ENCODE results near the gene MVD. TPM values are rescaled to one million over a fixed set of nuclear protein-coding genes. Genes with fewer than 3 reads are reported as not detected.
A peak's percentile ranks its signal among the peaks of the same experiment; 100 is the strongest.

Gene MVD
- total and polyA plus RNA-seq, 2 of the 13 experiments (the other 11 are each of a cell fraction or from before 2014, with no cell fraction given), result 28.1 to 187 TPM

DNA sequence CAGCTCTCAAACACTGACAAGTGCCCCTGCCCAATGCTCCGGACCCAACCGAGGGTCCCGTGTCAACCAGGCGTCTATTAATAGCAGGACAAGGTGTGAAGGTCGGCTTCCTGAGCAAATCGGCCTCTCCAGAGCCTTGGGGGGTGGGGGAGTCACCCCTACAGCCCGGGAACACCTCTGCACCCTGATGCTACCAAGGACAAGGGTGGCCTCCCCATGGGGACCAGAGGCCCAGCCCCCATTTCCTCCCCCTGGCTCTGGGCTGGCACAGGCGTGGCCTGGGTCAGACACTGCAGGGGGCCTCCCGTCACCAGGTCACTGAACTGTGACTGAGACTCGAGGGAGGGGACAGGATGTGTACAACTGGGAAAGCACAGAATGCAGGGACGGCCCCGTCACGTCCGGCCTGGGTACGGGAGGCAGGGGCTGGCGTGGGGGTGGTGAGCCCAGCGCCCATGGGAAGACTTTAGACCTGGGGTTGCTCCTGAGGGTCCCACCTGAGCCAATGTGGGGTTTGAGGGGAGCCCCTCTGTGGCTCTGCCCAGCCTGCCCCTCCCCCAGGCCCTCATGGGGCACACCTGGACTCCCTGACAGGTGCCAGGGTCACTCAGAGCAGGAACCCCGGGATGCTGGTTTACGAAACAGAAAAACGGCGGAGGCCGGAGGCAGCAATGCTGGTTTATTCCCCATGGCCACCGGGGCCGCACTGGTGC, 11.5 kb downstream of the MVD start (continued):
- TF ChIP-seq FOSL2 (CRISPR knock-in tag; IDR thresholded peaks at IDR 0.05) (peak; percentile 77), ZNF749 (CRISPR knock-in tag; IDR thresholded peaks at IDR 0.05; ENCODE audit: borderline replicate concordance) (peak; percentile 70; the same call in 1 of the 2 replicates), ZNF704 (CRISPR knock-in tag; IDR thresholded peaks at IDR 0.05; ENCODE audit: borderline replicate concordance) (no peak), ZBTB37 (CRISPR knock-in tag; IDR thresholded peaks at IDR 0.05) (peak; percentile 57; the same call in 1 of the 2 replicates), ZNF644 (CRISPR knock-in tag; IDR thresholded peaks at IDR 0.05; ENCODE audit: low read depth) (no peak), RAD51 (IDR thresholded peaks at IDR 0.05; ENCODE audit: borderline replicate concordance) (no peak), MAF1 (CRISPR knock-in tag; IDR thresholded peaks at IDR 0.05; ENCODE audit: borderline replicate concordance) (no peak; the same call in 1 of the 2 replicates), ZNF563 (CRISPR knock-in tag; IDR thresholded peaks at IDR 0.05) (no peak), SRSF4 (IDR thresholded peaks at IDR 0.05; ENCODE audit: low read depth, low read length, poor library complexity, severe bottlenecking) (peak; percentile 77), ZSCAN21 (CRISPR knock-in tag; IDR thresholded peaks at IDR 0.05; ENCODE audit: borderline replicate concordance) (peak; percentile 44; the same call in 1 of the 2 replicates), ZNF510 (CRISPR knock-in tag; IDR thresholded peaks at IDR 0.05; ENCODE audit: low read depth) (no peak), ZNF326 (CRISPR knock-in tag; IDR thresholded peaks at IDR 0.05; ENCODE audit: borderline replicate concordance) (0 out of 2 replicates have a peak, but pooled peaks have one; percentile 72), ATF7 (IDR thresholded peaks at IDR 0.05) (no peak), ATF7 (CRISPR knock-in tag; IDR thresholded peaks at IDR 0.05) (peak; percentile 91), CBX1 (IDR thresholded peaks at IDR 0.05; ENCODE audit: low read depth) (no peak), ZBTB21 (CRISPR knock-in tag; IDR thresholded peaks at IDR 0.05) (peak; percentile 66; the same call in 1 of the 2 replicates), XBP1 (CRISPR knock-in tag; IDR thresholded peaks at IDR 0.05) (no peak), IKZF1 (IDR thresholded peaks at IDR 0.05) (no peak), TARDBP (CRISPR knock-in tag; IDR thresholded peaks at IDR 0.05) (peak; percentile 73; the same call in 1 of the 2 replicates), ATF7-NPFF (CRISPR knock-in tag; IDR thresholded peaks at IDR 0.05; ENCODE audit: low read depth) (peak; percentile 18), ZBTB7A (CRISPR knock-in tag; IDR thresholded peaks at IDR 0.05) (peak; percentile 98)
- TF ChIP-seq, protein P1, sequence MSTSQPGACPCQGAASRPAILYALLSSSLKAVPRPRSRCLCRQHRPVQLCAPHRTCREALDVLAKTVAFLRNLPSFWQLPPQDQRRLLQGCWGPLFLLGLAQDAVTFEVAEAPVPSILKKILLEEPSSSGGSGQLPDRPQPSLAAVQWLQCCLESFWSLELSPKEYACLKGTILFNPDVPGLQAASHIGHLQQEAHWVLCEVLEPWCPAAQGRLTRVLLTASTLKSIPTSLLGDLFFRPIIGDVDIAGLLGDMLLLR (CRISPR knock-in tag; IDR thresholded peaks at IDR 0.05), result no peak; the same call in 1 of the 2 replicates
- TF ChIP-seq, protein P2, sequence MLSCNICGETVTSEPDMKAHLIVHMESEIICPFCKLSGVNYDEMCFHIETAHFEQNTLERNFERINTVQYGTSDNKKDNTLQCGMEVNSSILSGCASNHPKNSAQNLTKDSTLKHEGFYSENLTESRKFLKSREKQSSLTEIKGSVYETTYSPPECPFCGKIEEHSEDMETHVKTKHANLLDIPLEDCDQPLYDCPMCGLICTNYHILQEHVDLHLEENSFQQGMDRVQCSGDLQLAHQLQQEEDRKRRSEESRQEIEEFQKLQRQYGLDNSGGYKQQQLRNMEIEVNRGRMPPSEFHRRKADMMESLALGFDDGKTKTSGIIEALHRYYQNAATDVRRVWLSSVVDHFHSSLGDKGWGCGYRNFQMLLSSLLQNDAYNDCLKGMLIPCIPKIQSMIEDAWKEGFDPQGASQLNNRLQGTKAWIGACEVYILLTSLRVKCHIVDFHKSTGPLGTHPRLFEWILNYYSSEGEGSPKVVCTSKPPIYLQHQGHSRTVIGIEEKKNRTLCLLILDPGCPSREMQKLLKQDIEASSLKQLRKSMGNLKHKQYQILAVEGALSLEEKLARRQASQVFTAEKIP (CRISPR knock-in tag; IDR thresholded peaks at IDR 0.05; ENCODE audit: borderline replicate concordance), result no peak
- TF ChIP-seq, protein P3, sequence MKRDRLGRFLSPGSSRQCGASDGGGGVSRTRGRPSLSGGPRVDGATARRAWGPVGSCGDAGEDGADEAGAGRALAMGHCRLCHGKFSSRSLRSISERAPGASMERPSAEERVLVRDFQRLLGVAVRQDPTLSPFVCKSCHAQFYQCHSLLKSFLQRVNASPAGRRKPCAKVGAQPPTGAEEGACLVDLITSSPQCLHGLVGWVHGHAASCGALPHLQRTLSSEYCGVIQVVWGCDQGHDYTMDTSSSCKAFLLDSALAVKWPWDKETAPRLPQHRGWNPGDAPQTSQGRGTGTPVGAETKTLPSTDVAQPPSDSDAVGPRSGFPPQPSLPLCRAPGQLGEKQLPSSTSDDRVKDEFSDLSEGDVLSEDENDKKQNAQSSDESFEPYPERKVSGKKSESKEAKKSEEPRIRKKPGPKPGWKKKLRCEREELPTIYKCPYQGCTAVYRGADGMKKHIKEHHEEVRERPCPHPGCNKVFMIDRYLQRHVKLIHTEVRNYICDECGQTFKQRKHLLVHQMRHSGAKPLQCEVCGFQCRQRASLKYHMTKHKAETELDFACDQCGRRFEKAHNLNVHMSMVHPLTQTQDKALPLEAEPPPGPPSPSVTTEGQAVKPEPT (CRISPR knock-in tag; IDR thresholded peaks at IDR 0.05; ENCODE audit: low read depth), result no peak

Measured in HepG2 (cell line).